Effector memory CD4-positive, alpha-beta T cell (primary cell): ENCODE data around the gene CYP27B1.

Source experiments
- DNase-seq, 3 donors: peaks; one replicate each; pipeline ENCODE4 v3.0.0-alpha.2; 2020
- H3K27ac ChIP-seq: 2 replicates; pipeline ENCODE4 v1.7.0; 2013; ENCODE audit warnings: mild to moderate bottlenecking, low read length, moderate library complexity; ENCODE audit not compliant: insufficient read depth, poor library complexity, severe bottlenecking
- H3K27me3 ChIP-seq: replicated peaks from 2 replicates; pipeline ENCODE4 v1.7.0; 2013; ENCODE audit warnings: mild to moderate bottlenecking, low read length; ENCODE audit not compliant: insufficient read depth, control insufficient read depth, poor library complexity, severe bottlenecking
- H3K36me3 ChIP-seq: 2 replicates; pipeline ENCODE4 v1.7.0; 2013; ENCODE audit warnings: mild to moderate bottlenecking, low read length, moderate library complexity; ENCODE audit not compliant: control insufficient read depth, insufficient read depth
- H3K4me1 ChIP-seq: 2 replicates; pipeline ENCODE4 v1.7.0; 2013; ENCODE audit warnings: low read length, mild to moderate bottlenecking; ENCODE audit not compliant: control insufficient read depth, insufficient read depth, poor library complexity, severe bottlenecking
- H3K4me3 ChIP-seq: 2 replicates; pipeline ENCODE4 v1.7.0; 2013; ENCODE audit warnings: low read length, low read depth, mild to moderate bottlenecking; ENCODE audit not compliant: insufficient read depth, poor library complexity, severe bottlenecking
- H3K9me3 ChIP-seq: 2 replicates; pipeline ENCODE4 v1.7.0; 2013; ENCODE audit warnings: mild to moderate bottlenecking, low read length, moderate library complexity; ENCODE audit not compliant: control insufficient read depth

Gene CYP27B1

GRCh38 chr12:57783861-57784260 lies 17.0 kb upstream of the CYP27B1 start:
- no peak for DNase-seq
- Histone ChIP-seq H3K9me3 (no peaks in the 10 kb centered on the region), H3K27me3 (no peaks in the 10 kb centered on the region), H3K4me1 (peaks cover 36% of the 10 kb centered on the region), H3K27ac (no peak overlapping the region), H3K36me3 (peaks cover 27% of the 10 kb centered on the region), H3K4me3 (no peak overlapping the region)

- Histone ChIP-seq H3K9me3 (no peaks in the 10 kb centered on the region), H3K36me3 (peaks cover 23% of the 10 kb centered on the region), H3K4me3 (peak overlapping the region; percentile 91), H3K27ac (no peak overlapping the region), H3K4me1 (peaks cover 36% of the 10 kb centered on the region), H3K27me3 (no peaks in the 10 kb centered on the region)
- DNase-seq: no peak
Measured at GRCh38 chr12:57783466-57783801, 16.6 kb upstream of the CYP27B1 start.

- Histone ChIP-seq H3K27ac (peak within 1 kb of the TSS; percentile 79), H3K4me1 (peaks cover 39% of the 10 kb centered on the region), H3K36me3 (peaks cover 22% of the 10 kb centered on the region), H3K4me3 (peak within 1 kb of the TSS; percentile 91), H3K9me3 (no peaks in the 10 kb centered on the region), H3K27me3 (no peaks in the 10 kb centered on the region)
- peak; percentile 90 to 94 (median 90) for DNase-seq
Measured at GRCh38 chr12:57782608-57783465, 16.0 kb upstream of the CYP27B1 start, which contains the start of gene TSFM. TSS of gene TSFM (plus strand) at chr12:57782787. CDS start at chr12:57782802, 15 bp downstream.

- no peak for DNase-seq
- Histone ChIP-seq H3K27me3 (no peaks in the 10 kb centered on the region), H3K4me1 (peaks cover 39% of the 10 kb centered on the region), H3K9me3 (no peaks in the 10 kb centered on the region), H3K36me3 (peaks cover 18% of the 10 kb centered on the region), H3K4me3 (peak overlapping the region; percentile 91), H3K27ac (peak overlapping the region; percentile 79)
Measured at GRCh38 chr12:57782243-57782607, 15.3 kb upstream of the CYP27B1 start.

- DNase-seq: no peak
- Histone ChIP-seq H3K4me1 (peaks cover 39% of the 10 kb centered on the region), H3K36me3 (peaks cover 13% of the 10 kb centered on the region), H3K9me3 (no peaks in the 10 kb centered on the region), H3K27ac (peak overlapping the region; percentile 79), H3K27me3 (no peaks in the 10 kb centered on the region), H3K4me3 (peak overlapping the region; percentile 12)
Measured at GRCh38 chr12:57781801-57782200, 14.9 kb upstream of the CYP27B1 start.

GRCh38 chr12:57781244-57781643 lies 14.4 kb upstream of the CYP27B1 start:
- Histone ChIP-seq H3K9me3 (no peaks in the 10 kb centered on the region), H3K4me3 (no peak overlapping the region), H3K27ac (peak overlapping the region; percentile 79), H3K36me3 (peaks cover 8% of the 10 kb centered on the region), H3K27me3 (no peaks in the 10 kb centered on the region), H3K4me1 (peaks cover 39% of the 10 kb centered on the region)
- DNase-seq: no peak

- peak overlapping the region; percentile 61 for H3K27ac ChIP-seq
- no peak overlapping the region for H3K4me3 ChIP-seq
- DNase-seq: no peak
- H3K36me3 ChIP-seq: no peaks in the 10 kb centered on the region
- peaks cover 39% of the 10 kb centered on the region for H3K4me1 ChIP-seq
- H3K9me3 ChIP-seq: no peaks in the 10 kb centered on the region
- H3K27me3 ChIP-seq: no peaks in the 10 kb centered on the region
Measured at GRCh38 chr12:57780284-57780897, 13.5 kb upstream of the CYP27B1 start.

GRCh38 chr12:57779736-57780135 lies 12.9 kb upstream of the CYP27B1 start:
- Histone ChIP-seq H3K36me3 (no peaks in the 10 kb centered on the region), H3K4me1 (peaks cover 39% of the 10 kb centered on the region), H3K27ac (peak overlapping the region; percentile 61), H3K9me3 (no peaks in the 10 kb centered on the region), H3K27me3 (no peaks in the 10 kb centered on the region), H3K4me3 (no peak overlapping the region)
- no peak for DNase-seq

- Histone ChIP-seq H3K36me3 (no peaks in the 10 kb centered on the region), H3K4me1 (peaks cover 30% of the 10 kb centered on the region), H3K9me3 (no peaks in the 10 kb centered on the region), H3K4me3 (no peak overlapping the region), H3K27ac (no peak overlapping the region), H3K27me3 (no peaks in the 10 kb centered on the region)
- no peak for DNase-seq
Measured at GRCh38 chr12:57777911-57778310, 11.0 kb upstream of the CYP27B1 start.

GRCh38 chr12:57777367-57777766 lies 10.5 kb upstream of the CYP27B1 start:
- Histone ChIP-seq H3K4me1 (peaks cover 30% of the 10 kb centered on the region), H3K36me3 (no peaks in the 10 kb centered on the region), H3K27ac (no peak overlapping the region), H3K27me3 (no peaks in the 10 kb centered on the region), H3K9me3 (no peaks in the 10 kb centered on the region), H3K4me3 (no peak overlapping the region)
- DNase-seq: no peak
